Left ventricle myocardium inferior (tissue), 1 donor: Measurements from ENCODE around the gene EPB41L4A. TPM values are rescaled to one million over a fixed set of nuclear protein-coding genes. Genes with fewer than 3 reads are reported as not detected.

Experiments
- DNase-seq: peaks from one replicate; pipeline ENCODE4 v3.0.0-alpha.2; 2020
- H3K27ac ChIP-seq: fragments of 200-600 bp; replicated peaks from 2 replicates; pipeline ENCODE4 v1.8.0; 2021
- H3K27me3 ChIP-seq: fragments of 200-600 bp; 2 replicates; pipeline ENCODE4 v1.8.0; 2021; ENCODE audit warnings: low read depth
- H3K36me3 ChIP-seq: fragments of 200-600 bp; 2 replicates; pipeline ENCODE4 v1.8.0; 2021
- H3K4me1 ChIP-seq: fragments of 200-600 bp; 2 replicates; pipeline ENCODE4 v1.8.0; 2021
- H3K4me3 ChIP-seq: fragments of 200-600 bp; 2 replicates; pipeline ENCODE4 v1.8.0; 2021; ENCODE audit warnings: mild to moderate bottlenecking, moderate library complexity
- H3K9me3 ChIP-seq: fragments of 200-600 bp; replicated peaks from 2 replicates; pipeline ENCODE4 v1.8.0; 2021
- CTCF ChIP-seq: fragments of 200-600 bp; IDR thresholded peaks from 2 replicates; pipeline ENCODE4 v1.8.0; 2021; ENCODE audit warnings: antibody characterized with exemption, mild to moderate bottlenecking, borderline replicate concordance
- intact Hi-C: fragments of 100-400 bp; cut with micrococcal nuclease; formaldehyde crosslinking; loops from one replicate; pipeline ENCODE4 v1.11.0; 2022
- total RNA-seq: library from RNA; stranded (reverse); fragmentation: NEBNext Ultra II Directional; extraction: Animal tissue kit (Norgen Biotek cat#: 25700); gene quantifications from one replicate; pipeline ENCODE4 v1.2.1, GENCODE V29; 2021
- donor health status: DM: no; HTN: yes; CAD: no; lungs with severe emphysema.

Gene EPB41L4A
- total RNA-seq, 1 donor from 2014 or later, result 17.8 TPM

DNA sequence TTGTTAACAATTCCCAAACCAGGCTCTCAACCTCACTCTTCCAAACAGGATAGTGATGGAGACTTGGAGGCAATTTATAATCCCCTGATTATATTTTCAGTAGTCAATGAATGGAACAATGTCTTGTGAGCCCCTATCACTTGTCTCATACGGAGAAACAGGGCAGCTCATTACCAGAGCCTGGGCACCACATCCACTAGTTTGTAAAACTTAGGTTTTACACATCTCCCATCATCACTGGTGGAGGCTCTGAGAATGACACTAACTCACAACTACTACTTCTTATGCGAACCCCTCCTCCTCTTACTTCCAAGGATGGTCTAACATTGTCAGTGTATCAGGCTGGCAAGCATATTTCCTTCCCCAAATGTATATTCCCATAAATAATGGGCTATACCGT is 253.7 kb downstream of the EPB41L4A start:
- peaks cover 80% of the 10 kb centered on the region for H3K36me3 ChIP-seq
- no peak for DNase-seq

DNA sequence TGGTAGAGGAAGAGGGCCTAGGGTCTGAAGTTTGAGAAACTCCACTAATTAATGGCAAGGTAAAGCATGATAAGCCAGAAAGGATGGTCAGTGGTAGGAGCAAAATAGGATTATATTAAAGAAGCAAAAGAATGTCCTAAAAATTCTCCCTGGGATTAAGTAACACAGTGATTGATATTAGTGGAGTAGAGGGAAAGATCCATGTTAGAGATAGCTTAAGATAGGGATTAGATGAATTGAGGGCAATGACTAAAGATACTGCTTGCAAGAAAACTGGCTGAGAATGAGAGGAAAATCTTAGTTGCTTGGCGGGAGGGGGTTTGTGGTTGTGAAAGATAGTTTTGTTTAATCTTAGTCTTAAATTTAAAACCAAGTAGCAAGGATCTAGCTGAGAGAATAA is 255.6 kb downstream of the EPB41L4A start:
- intact Hi-C loops, result no loop called here
- peaks cover 61% of the 10 kb centered on the region for H3K36me3 ChIP-seq

More for the DNA sequence above, 253.7 kb downstream of the EPB41L4A start:
- no peaks in the 10 kb centered on the region for H3K27me3 ChIP-seq
- peaks cover 25% of the 10 kb centered on the region for H3K4me1 ChIP-seq
- H3K27ac ChIP-seq, result no peak overlapping the region
- H3K4me3 ChIP-seq, result no peak overlapping the region
- intact Hi-C loops, result no loop called here
- TF ChIP-seq CTCF, result no peak
- no peaks in the 10 kb centered on the region for H3K9me3 ChIP-seq

GRCh38 chr5:112161392-112161748 is 257.7 kb downstream of the EPB41L4A start:
- DNase-seq, result no peak
- Histone ChIP-seq H3K36me3 (peaks cover 46% of the 10 kb centered on the region), H3K4me3 (peak overlapping the region; percentile 88), H3K27ac (peak overlapping the region; percentile 87), H3K9me3 (peaks cover 6% of the 10 kb centered on the region), H3K4me1 (peaks cover 30% of the 10 kb centered on the region), H3K27me3 (no peaks in the 10 kb centered on the region)
- TF ChIP-seq CTCF, result no peak
- intact Hi-C loops, result no loop called here

More for the DNA sequence above, 255.6 kb downstream of the EPB41L4A start:
- H3K27me3 ChIP-seq, result no peaks in the 10 kb centered on the region
- no peaks in the 10 kb centered on the region for H3K9me3 ChIP-seq
- DNase-seq, result no peak
- no peak for TF ChIP-seq CTCF
- peaks cover 31% of the 10 kb centered on the region for H3K4me1 ChIP-seq
- H3K27ac ChIP-seq, result peak overlapping the region; percentile 87
- H3K4me3 ChIP-seq, result no peak overlapping the region

GRCh38 chr5:112160652-112161391 is 258.3 kb downstream of the EPB41L4A start:
- peaks cover 40% of the 10 kb centered on the region for H3K36me3 ChIP-seq
- H3K4me1 ChIP-seq, result peaks cover 27% of the 10 kb centered on the region
- peak overlapping the region; percentile 88 for H3K4me3 ChIP-seq
- intact Hi-C loops, result no loop called here
- TF ChIP-seq CTCF, result peak; percentile 97
- peak; percentile 91 for DNase-seq
- peak overlapping the region; percentile 87 for H3K27ac ChIP-seq
- H3K9me3 ChIP-seq, result peaks cover 6% of the 10 kb centered on the region
- no peaks in the 10 kb centered on the region for H3K27me3 ChIP-seq

GRCh38 chr5:112159435-112159834 is 259.6 kb downstream of the EPB41L4A start:
- peak; percentile 61 for DNase-seq
- H3K4me1 ChIP-seq, result peaks cover 27% of the 10 kb centered on the region
- H3K4me3 ChIP-seq, result no peak overlapping the region
- intact Hi-C loops, result no loop called here
- peaks cover 26% of the 10 kb centered on the region for H3K36me3 ChIP-seq
- TF ChIP-seq CTCF, result no peak
- peaks cover 6% of the 10 kb centered on the region for H3K9me3 ChIP-seq
- H3K27ac ChIP-seq, result peak overlapping the region; percentile 14
- no peaks in the 10 kb centered on the region for H3K27me3 ChIP-seq
